Measurements from ENCODE around the gene EFNA2. TPM values are rescaled to one million over a fixed set of nuclear protein-coding genes. Genes with fewer than 3 reads are reported as not detected.
A peak's percentile ranks its signal among the peaks of the same experiment; 100 is the strongest.
"Not testable (repeated sequence)": the region's sequence is repeated elsewhere in the genome, so short reads cannot be mapped to it uniquely, and the experiment has no call there.

Gene EFNA2
- total RNA-seq, 1 donor from 2014 or later: not detected

DNA sequence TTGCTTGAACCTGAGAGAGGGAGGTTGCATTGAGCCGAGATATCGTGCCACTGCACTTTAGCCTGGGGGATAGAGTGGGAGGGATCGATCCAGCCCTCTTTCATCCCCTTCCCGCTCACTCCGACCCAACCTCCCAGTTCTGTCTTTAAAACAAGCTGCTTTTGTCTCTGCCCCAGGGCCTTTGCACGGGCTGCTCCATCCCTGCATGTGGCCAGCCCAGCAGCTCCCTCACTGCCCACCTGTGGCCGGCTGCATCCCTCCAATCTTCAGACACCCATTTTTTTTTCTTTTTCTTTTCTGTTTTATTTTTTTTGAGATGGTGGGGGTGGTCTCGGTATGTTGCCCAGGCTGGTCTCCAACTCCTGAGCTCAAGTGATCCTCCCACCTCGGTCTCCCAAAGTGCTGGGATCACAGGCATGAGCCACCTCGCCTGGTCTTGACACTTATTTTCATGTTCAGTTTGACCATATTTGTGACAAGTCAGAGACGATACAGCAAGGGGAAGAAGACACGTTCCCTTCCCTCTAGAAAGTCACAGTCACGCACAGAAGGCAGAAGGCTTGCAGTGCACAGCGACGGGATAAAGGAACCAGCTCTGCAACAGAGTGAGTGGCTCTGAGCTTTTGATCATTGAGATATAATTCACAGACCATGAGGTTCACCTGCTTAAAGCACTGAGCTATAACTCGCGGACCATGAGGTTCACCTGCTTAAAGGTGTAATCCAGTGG is 31.8 kb downstream of the EFNA2 start:
- DNase-seq (no peak), ATAC-seq (no peak)
- Histone ChIP-seq H3K36me3 (no peaks in the 10 kb centered on the region), H3K4me1 (peaks cover 9% of the 10 kb centered on the region), H3K27me3 (ENCODE audit: low read depth) (peaks cover 81% of the 10 kb centered on the region), H3K4me3 (no peak overlapping the region), H3K9me3 (no peaks in the 10 kb centered on the region), H3K27ac (no peak overlapping the region)
- TF ChIP-seq, protein P1, sequence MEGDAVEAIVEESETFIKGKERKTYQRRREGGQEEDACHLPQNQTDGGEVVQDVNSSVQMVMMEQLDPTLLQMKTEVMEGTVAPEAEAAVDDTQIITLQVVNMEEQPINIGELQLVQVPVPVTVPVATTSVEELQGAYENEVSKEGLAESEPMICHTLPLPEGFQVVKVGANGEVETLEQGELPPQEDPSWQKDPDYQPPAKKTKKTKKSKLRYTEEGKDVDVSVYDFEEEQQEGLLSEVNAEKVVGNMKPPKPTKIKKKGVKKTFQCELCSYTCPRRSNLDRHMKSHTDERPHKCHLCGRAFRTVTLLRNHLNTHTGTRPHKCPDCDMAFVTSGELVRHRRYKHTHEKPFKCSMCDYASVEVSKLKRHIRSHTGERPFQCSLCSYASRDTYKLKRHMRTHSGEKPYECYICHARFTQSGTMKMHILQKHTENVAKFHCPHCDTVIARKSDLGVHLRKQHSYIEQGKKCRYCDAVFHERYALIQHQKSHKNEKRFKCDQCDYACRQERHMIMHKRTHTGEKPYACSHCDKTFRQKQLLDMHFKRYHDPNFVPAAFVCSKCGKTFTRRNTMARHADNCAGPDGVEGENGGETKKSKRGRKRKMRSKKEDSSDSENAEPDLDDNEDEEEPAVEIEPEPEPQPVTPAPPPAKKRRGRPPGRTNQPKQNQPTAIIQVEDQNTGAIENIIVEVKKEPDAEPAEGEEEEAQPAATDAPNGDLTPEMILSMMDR (IDR thresholded peaks at IDR 0.05): no peak
- intact Hi-C loops (cut with DNase I): no loop called here

DNA sequence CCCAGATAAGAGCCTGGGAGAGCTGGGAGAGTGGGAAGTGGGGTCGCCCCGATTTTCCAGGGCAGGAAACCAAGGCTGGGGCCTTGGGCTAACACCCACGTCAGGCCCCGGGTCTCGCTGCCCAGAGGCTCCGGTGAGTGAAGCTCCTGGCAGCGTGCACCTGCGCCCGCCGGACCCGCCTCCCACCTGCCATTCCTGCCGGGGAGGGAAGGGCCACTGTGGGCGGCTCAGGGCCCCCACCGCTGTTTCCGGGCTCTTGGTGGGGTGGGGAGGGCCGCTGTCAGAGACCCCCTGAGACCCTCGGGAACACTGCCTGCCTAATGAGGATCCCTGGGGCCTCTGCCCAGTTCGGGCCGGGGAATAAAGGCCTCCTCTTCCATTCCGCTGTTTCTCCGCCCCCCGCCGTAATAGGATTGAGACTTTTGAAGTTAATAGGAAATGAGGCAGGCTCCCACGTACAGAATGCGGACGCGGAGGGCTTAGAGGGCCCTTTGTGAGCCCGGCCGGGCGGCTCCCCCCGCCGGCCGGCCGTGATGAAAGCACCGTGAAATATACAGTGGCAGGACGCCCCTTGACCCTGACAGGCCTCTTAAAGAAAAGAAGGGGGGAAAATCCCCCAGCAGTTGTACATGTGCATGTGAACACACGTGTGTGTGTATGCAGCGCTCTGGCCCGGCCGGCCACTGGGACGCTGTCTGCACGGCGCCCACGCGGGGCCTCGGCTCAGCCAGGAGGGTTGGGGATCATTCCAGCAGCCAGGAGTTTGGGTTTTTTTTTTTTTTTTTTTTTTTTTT is 33.2 kb downstream of the EFNA2 start:
- Histone ChIP-seq H3K9me3 (no peaks in the 10 kb centered on the region), H3K4me3 (no peak overlapping the region), H3K36me3 (no peaks in the 10 kb centered on the region), H3K4me1 (peaks cover 9% of the 10 kb centered on the region), H3K27me3 (ENCODE audit: low read depth) (peaks cover 75% of the 10 kb centered on the region), H3K27ac (no peak overlapping the region)
- ATAC-seq (peak in 1 of 2 donors; percentile 9), DNase-seq (no peak)
- intact Hi-C loops (cut with DNase I): no loop called here
- TF ChIP-seq, protein P1 (IDR thresholded peaks at IDR 0.05): no peak

DNA sequence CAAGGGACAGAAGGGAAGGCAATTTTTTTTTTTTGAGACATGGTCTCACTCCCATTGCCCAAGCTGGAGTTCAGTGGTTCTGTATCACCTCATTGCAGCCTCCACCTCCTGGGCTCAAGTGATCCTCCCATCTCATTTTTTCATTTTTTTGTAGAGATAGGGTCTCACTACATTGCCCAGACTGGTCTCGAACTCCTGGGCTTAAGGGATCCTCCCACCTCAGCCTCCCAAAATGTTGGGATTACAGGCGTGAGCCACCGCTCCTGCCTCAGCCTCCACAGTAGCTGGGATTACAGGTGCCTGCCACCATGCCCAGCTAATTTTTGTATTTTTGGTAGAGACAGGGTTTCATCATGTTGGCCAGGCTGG is 34.6 kb downstream of the EFNA2 start:
- intact Hi-C loops (cut with DNase I); DNase-seq; H3K4me3 ChIP-seq; H3K36me3 ChIP-seq; H3K27ac ChIP-seq; H3K9me3 ChIP-seq; ATAC-seq: not testable (repeated sequence)
- H3K4me1 ChIP-seq: peaks cover 18% of the 10 kb centered on the region
- H3K27me3 ChIP-seq (ENCODE audit: low read depth): peaks cover 77% of the 10 kb centered on the region

DNA sequence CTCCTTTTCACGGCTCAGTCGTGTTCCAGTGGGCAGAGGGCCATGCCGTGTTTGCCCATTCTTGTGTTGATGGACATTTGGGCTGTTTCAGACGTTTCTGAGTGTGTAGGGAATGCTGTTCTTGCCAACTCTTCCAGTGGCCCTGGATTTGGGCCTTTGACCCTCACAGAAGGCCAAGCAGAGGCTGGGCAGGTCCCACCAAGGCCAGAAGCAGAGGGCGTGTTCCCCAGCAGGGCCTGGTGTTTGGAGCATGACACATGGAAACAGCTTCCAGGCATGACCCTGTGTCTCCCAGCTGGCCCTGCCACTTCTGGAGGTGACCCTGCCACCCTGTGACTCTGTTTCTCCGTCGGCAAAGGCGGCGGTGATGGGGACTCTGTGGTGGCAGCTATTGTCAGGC is 35.9 kb downstream of the EFNA2 start:
- Histone ChIP-seq H3K4me1 (peaks cover 13% of the 10 kb centered on the region), H3K27ac (no peak overlapping the region), H3K27me3 (ENCODE audit: low read depth) (peaks cover 69% of the 10 kb centered on the region), H3K9me3 (no peaks in the 10 kb centered on the region), H3K36me3 (no peaks in the 10 kb centered on the region), H3K4me3 (no peak overlapping the region)
- no peak for DNase-seq
- TF ChIP-seq, protein P1 (IDR thresholded peaks at IDR 0.05): no peak
- intact Hi-C loops (cut with DNase I): no loop called here
- no peak for ATAC-seq

DNA sequence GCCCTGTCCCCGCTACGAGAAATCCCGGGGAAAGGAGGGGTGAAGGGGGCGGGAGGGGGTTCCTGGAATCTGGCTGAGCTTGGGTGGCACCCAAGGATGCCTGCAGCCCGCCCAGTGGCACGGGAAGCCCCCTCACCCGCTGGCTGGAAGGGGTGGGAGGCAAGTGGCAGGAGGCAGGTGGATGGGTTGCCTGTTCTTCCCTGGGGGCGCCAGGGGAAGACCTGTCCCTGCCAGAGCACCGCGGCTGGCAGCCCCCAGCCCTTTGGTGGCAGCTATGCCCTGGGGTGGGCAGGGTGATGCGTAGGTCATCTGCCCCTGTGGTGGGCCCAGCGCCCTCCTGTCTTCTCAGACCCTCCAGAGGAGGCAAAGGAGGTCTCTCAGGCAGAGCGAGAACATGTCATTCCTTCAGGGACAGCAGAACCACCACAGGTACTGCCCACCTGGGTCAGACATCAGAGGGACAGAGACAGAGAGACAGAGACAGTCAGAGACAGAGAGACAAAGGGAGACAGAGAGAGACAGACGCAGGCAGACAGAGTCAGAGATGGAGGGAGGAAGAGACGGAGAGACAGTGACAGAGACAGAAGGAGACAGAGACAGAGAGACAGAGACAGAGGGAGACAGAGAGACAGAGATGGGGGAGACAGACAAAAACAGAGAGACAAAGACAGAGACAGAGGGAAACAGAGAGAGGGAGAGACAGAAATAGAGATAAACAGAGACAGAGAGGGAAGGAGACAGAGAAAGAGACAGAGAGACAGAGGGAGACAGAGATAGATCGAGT is 36.7 kb downstream of the EFNA2 start:
- H3K27ac ChIP-seq: no peak overlapping the region
- peaks cover 61% of the 10 kb centered on the region for H3K27me3 ChIP-seq (ENCODE audit: low read depth)
- no peak overlapping the region for H3K4me3 ChIP-seq
- TF ChIP-seq, protein P1 (IDR thresholded peaks at IDR 0.05): no peak
- DNase-seq (no peak), ATAC-seq (no peak)
- intact Hi-C loops (cut with DNase I): no loop called here
- H3K4me1 ChIP-seq: peaks cover 13% of the 10 kb centered on the region
- no peaks in the 10 kb centered on the region for H3K9me3 ChIP-seq
- no peaks in the 10 kb centered on the region for H3K36me3 ChIP-seq
